Astrocyte (in vitro differentiated cells and primary cell): ENCODE measurements around the gene CYP19A1.

Experiments
- CTCF ChIP-seq: IDR thresholded peaks from 2 replicates; pipeline ENCODE4 v1.5.1; 2011; ENCODE audit warnings: low read depth, mild to moderate bottlenecking, inconsistent platforms, low read length, moderate library complexity; ENCODE audit not compliant: insufficient read depth
- EZH2 ChIP-seq: IDR thresholded peaks from 2 replicates; pipeline ENCODE4 v1.6.1; 2012; ENCODE audit warnings: mild to moderate bottlenecking, low read length, inconsistent platforms; ENCODE audit not compliant: insufficient read depth

GRCh38 chr15:51226576-51227210 is 111.7 kb downstream of the CYP19A1 start:
- TF ChIP-seq CTCF (no peak), EZH2 (no peak)
